Hepatocyte (in vitro differentiated cells): ENCODE measurements around the gene MRS2. TPM values are rescaled to one million over a fixed set of nuclear protein-coding genes. Genes with fewer than 3 reads are reported as not detected.

Experiments
- DNase-seq: peaks from one replicate; pipeline ENCODE4 v3.0.0-alpha.2; 2016; ENCODE audit warnings: low spot score
- H2AFZ ChIP-seq: fragments of 200-600 bp; sonication (generic); 2 replicates; pipeline ENCODE4 v1.6.0; 2016; ENCODE audit warnings: antibody characterized with exemption, mild to moderate bottlenecking
- H3K27ac ChIP-seq: fragments of 200-600 bp; sonication (generic); 2 replicates; pipeline ENCODE4 v1.5.1; 2016; ENCODE audit warnings: mild to moderate bottlenecking
- H3K27me3 ChIP-seq: fragments of 200-600 bp; sonication (generic); 2 replicates; pipeline ENCODE4 v1.6.1; 2016
- H3K36me3 ChIP-seq: fragments of 200-600 bp; sonication (generic); replicated peaks from 2 replicates; pipeline ENCODE4 v1.5.1; 2016; ENCODE audit warnings: low read depth; ENCODE audit not compliant: insufficient read depth
- H3K4me1 ChIP-seq: fragments of 200-600 bp; sonication (generic); 2 replicates; pipeline ENCODE4 v1.5.1; 2016; ENCODE audit warnings: mild to moderate bottlenecking, moderate library complexity; ENCODE audit not compliant: insufficient read depth
- H3K4me2 ChIP-seq: fragments of 200-600 bp; sonication (generic); 2 replicates; pipeline ENCODE4 v1.6.0; 2016
- H3K4me3 ChIP-seq: fragments of 200-600 bp; sonication (generic); 2 replicates; pipeline ENCODE4 v1.5.1; 2016; ENCODE audit warnings: mild to moderate bottlenecking
- H3K79me2 ChIP-seq: fragments of 200-600 bp; sonication (generic); 2 replicates; pipeline ENCODE4 v1.6.0; 2017; ENCODE audit warnings: mild to moderate bottlenecking
- H3K9me2 ChIP-seq: fragments of 200-600 bp; sonication (generic); replicated peaks from 2 replicates; pipeline ENCODE4 v1.6.0; 2017; ENCODE audit warnings: mild to moderate bottlenecking; ENCODE audit not compliant: insufficient read depth
- H3K9me3 ChIP-seq: fragments of 200-600 bp; sonication (generic); 2 replicates; pipeline ENCODE4 v1.5.1; 2016; ENCODE audit warnings: low read depth, mild to moderate bottlenecking
- H4K20me1 ChIP-seq: fragments of 200-600 bp; sonication (generic); 2 replicates; pipeline ENCODE4 v1.6.0; 2016; ENCODE audit warnings: mild to moderate bottlenecking; ENCODE audit not compliant: insufficient read depth, poor library complexity, severe bottlenecking
- CTCF ChIP-seq: fragments of 200-600 bp; sonication (generic); IDR thresholded peaks from 2 replicates; pipeline ENCODE4 v1.5.1; 2016; ENCODE audit warnings: antibody characterized with exemption, mild to moderate bottlenecking; ENCODE audit not compliant: poor library complexity
- EZH2 ChIP-seq: fragments of 200-600 bp; sonication (generic); IDR thresholded peaks from 2 replicates; pipeline ENCODE4 v1.6.1; 2016; ENCODE audit warnings: antibody characterized with exemption, mild to moderate bottlenecking, borderline replicate concordance
- EZH2phosphoT487 ChIP-seq: fragments of 200-600 bp; sonication (generic); IDR thresholded peaks from one replicate; pipeline ENCODE4 v1.6.1; 2018; ENCODE audit warnings: antibody characterized with exemption, mild to moderate bottlenecking, low read depth, moderate library complexity; ENCODE audit not compliant: unreplicated experiment, severe bottlenecking
- WGBS: methylation state at CpG from one replicate; pipeline ENCODE4 v1.1.6; 2016; ENCODE audit warnings: low lambda C conversion rate; ENCODE audit errors: missing lambda C conversion rate; 5-methylcytosine and 5-hydroxymethylcytosine counted together
- polyA plus RNA-seq: library from polyadenylated mRNA; unstranded; fragments of >200 nt; fragmentation: Nextera tagmentation; extraction: Ambion mirVana; gene quantifications from 2 replicates; pipeline ENCODE4 v1.2.1, GENCODE V29; 2016
- total RNA-seq: library from RNA; depleted of rRNA; stranded (reverse); fragments of >200 nt; gene quantifications from 2 replicates; pipeline ENCODE4 v1.2.3, GENCODE V29; 2014

Gene MRS2
- total and polyA plus RNA-seq, 2 experiments from 2014 or later = 21.9 to 34.1 TPM

GRCh38 chr6:24444588-24444987 lies 41.9 kb downstream of the MRS2 start:
- no peak overlapping the region for H3K4me2 ChIP-seq
- H3K9me3 ChIP-seq = no peaks in the 10 kb centered on the region
- no peaks in the 10 kb centered on the region for H3K27me3 ChIP-seq
- no peak overlapping the region for H3K4me3 ChIP-seq
- no peak overlapping the region for H2AFZ ChIP-seq
- WGBS = 86% methylated on average over 4 of the region's 4 CpGs
- no peaks in the 10 kb centered on the region for H4K20me1 ChIP-seq
- H3K9me2 ChIP-seq = no peaks in the 10 kb centered on the region
- TF ChIP-seq EZH2phosphoT487 = no peak
- no peak for TF ChIP-seq EZH2
- TF ChIP-seq CTCF = no peak
- no peaks in the 10 kb centered on the region for H3K79me2 ChIP-seq
- H3K27ac ChIP-seq = no peak overlapping the region
- H3K4me1 ChIP-seq = no peaks in the 10 kb centered on the region
- H3K36me3 ChIP-seq = no peaks in the 10 kb centered on the region
- DNase-seq = no peak

- no peak for DNase-seq
- Histone ChIP-seq H3K27me3 (no peaks in the 10 kb centered on the region), H3K9me2 (no peaks in the 10 kb centered on the region), H3K9me3 (no peaks in the 10 kb centered on the region), H3K36me3 (no peaks in the 10 kb centered on the region), H3K4me3 (no peak overlapping the region), H4K20me1 (no peaks in the 10 kb centered on the region), H3K4me2 (no peak overlapping the region), H2AFZ (no peak overlapping the region), H3K79me2 (no peaks in the 10 kb centered on the region), H3K4me1 (no peaks in the 10 kb centered on the region), H3K27ac (no peak overlapping the region)
- WGBS = 71% methylated on average over 4 of the region's 4 CpGs
- TF ChIP-seq EZH2 (no peak), EZH2phosphoT487 (no peak), CTCF (no peak)
Measured at GRCh38 chr6:24445704-24446103, 43.0 kb downstream of the MRS2 start.

- no peaks in the 10 kb centered on the region for H4K20me1 ChIP-seq
- H3K9me3 ChIP-seq = no peaks in the 10 kb centered on the region
- TF ChIP-seq EZH2phosphoT487 = no peak
- no peak for TF ChIP-seq EZH2
- no peak for TF ChIP-seq CTCF
- WGBS = 93% methylated on average over 7 of the region's 7 CpGs
- H3K4me2 ChIP-seq = no peak overlapping the region
- no peaks in the 10 kb centered on the region for H3K27me3 ChIP-seq
- no peaks in the 10 kb centered on the region for H3K4me1 ChIP-seq
- DNase-seq = no peak
- no peak overlapping the region for H2AFZ ChIP-seq
- no peaks in the 10 kb centered on the region for H3K79me2 ChIP-seq
- H3K4me3 ChIP-seq = no peak overlapping the region
- no peaks in the 10 kb centered on the region for H3K36me3 ChIP-seq
- H3K27ac ChIP-seq = no peak overlapping the region
- no peaks in the 10 kb centered on the region for H3K9me2 ChIP-seq
Measured at GRCh38 chr6:24446670-24447069, 43.9 kb downstream of the MRS2 start.

- no peaks in the 10 kb centered on the region for H3K9me2 ChIP-seq
- H3K4me1 ChIP-seq = no peaks in the 10 kb centered on the region
- TF ChIP-seq EZH2 = no peak
- no peak for TF ChIP-seq EZH2phosphoT487
- no peak for TF ChIP-seq CTCF
- H3K36me3 ChIP-seq = no peaks in the 10 kb centered on the region
- no peaks in the 10 kb centered on the region for H3K27me3 ChIP-seq
- no peaks in the 10 kb centered on the region for H3K79me2 ChIP-seq
- DNase-seq = no peak
- no peak overlapping the region for H2AFZ ChIP-seq
- no peak overlapping the region for H3K4me3 ChIP-seq
- no peaks in the 10 kb centered on the region for H4K20me1 ChIP-seq
- H3K27ac ChIP-seq = no peak overlapping the region
- WGBS = 69% methylated on average over 4 of the region's 4 CpGs
- no peaks in the 10 kb centered on the region for H3K9me3 ChIP-seq
- H3K4me2 ChIP-seq = no peak overlapping the region
Measured at GRCh38 chr6:24448396-24448795, 45.7 kb downstream of the MRS2 start.
